ENCODE measurements around the gene HIRA. TPM values are rescaled to one million over a fixed set of nuclear protein-coding genes. Genes with fewer than 3 reads are reported as not detected.
A peak's percentile ranks its signal among the peaks of the same experiment; 100 is the strongest.

The HIRA gene
- total and polyA plus RNA-seq, 9 of the 15 experiments (the other 6 are each of a cell fraction or from before 2014, with no cell fraction given) = 0.96 to 132 (median 58.4) TPM

- TF ChIP-seq CEBPZ (IDR thresholded peaks at IDR 0.05; ENCODE audit: borderline replicate concordance, low read depth, low read length) (no peak), E2F6 (IDR thresholded peaks at IDR 0.05; ENCODE audit: borderline replicate concordance in 1 of 2, extremely low read depth in 1 of 2, insufficient read depth in 1 of 2, insufficient read length in 1 of 2, low read depth in 1 of 2, low read length in 1 of 2, poor library complexity in 1 of 2, severe bottlenecking in 1 of 2) (peak; percentile 23 to 36), ARID1B (IDR thresholded peaks at IDR 0.05) (peak; percentile 95), MECOM (CRISPR knock-in tag; IDR thresholded peaks at IDR 0.05) (peak; percentile 55; the same call in 1 of the 2 replicates), RREB1 (CRISPR knock-in tag; IDR thresholded peaks at IDR 0.05) (no peak), SIX5 (IDR thresholded peaks at IDR 0.05; ENCODE audit: borderline replicate concordance in 1 of 2, insufficient read depth in 1 of 2, low read depth in 1 of 2, low read length in 2 of 2) (no peak), SMAD4 (CRISPR knock-in tag; conservative IDR thresholded peaks at IDR 0.05) (peak; percentile 98), RFX7 (CRISPR knock-in tag; IDR thresholded peaks at IDR 0.05) (no peak), NONO (IDR thresholded peaks at IDR 0.05; ENCODE audit: low read depth in 2 of 2, low read length in 1 of 2) (peak in 1 of 2 experiments; percentile 61; a peak in 1 of 4 replicates), PHF8 (IDR thresholded peaks at IDR 0.05; ENCODE audit: borderline replicate concordance, low read length) (no peak), TGIF2 (CRISPR knock-in tag; IDR thresholded peaks at IDR 0.05) (no peak), E2F4 (CRISPR knock-in tag; IDR thresholded peaks at IDR 0.05; ENCODE audit: low read depth) (peak; percentile 67; the same call in 1 of the 2 replicates), ZNF124 (CRISPR knock-in tag; IDR thresholded peaks at IDR 0.05) (no peak)
Observed at GRCh38 chr22:19407649-19408606, 23.6 kb downstream of the HIRA start (continued).
